ENCODE data around the gene SPOCK2. TPM values are rescaled to one million over a fixed set of nuclear protein-coding genes. Genes with fewer than 3 reads are reported as not detected.
A peak's percentile ranks its signal among the peaks of the same experiment; 100 is the strongest.

SPOCK2 gene
- total and polyA plus RNA-seq, 2 of the 4 experiments (the other 2 are of a cell fraction), result 0.02 TPM; not detected in 1

DNA sequence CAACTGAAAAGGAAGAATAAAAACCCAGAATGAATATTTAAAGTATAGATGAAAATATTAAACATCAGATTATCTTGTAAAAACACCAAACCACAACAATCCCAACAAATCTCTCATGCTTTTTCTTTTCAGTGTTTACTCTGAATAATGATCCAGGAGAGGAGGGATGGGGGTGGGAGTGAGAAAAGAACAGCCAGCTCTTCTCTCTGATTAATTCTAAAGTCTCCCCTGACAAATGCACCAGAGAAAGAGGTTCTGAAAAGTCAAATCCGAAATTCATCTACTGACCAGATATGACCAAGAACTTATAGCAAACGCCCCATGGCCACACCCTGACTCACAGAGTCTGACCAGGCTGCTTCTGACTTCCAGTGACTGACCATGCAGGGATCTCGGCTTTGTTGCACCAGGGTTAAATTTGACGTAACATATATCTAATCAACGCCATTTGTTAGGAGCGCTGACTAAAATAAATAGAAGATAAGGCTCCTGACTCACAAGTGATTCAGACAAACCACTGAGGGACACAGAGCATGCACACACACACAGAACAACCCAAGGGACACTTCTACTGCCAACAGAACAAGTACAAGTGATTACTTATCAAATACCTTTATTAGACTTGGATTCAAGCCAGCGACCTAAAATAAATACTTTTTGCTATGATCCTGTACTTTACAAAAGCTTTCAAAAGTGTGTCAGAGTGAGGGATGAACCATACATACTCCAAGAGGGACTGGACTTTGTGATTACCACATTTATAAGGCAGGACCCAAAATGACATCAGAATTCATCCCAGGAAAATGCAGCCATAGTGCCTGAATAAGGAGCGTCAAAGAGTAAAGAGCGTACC, 9.3 kb upstream of the SPOCK2 start:
- ChIA-PET POLR2A (ENCODE audit: unreplicated experiment) (no interaction called here), CTCF (interaction anchor here (1.3 kb wide), 1 partner anchor 9 kb away, joined by 5 read pairs; no protein-coding TSS in a partner anchor)
- no peak overlapping the region for H4K5ac ChIP-seq (ENCODE audit: low read depth, low read length)
- peaks cover 11% of the 10 kb centered on the region for H3K4me1 ChIP-seq (ENCODE audit: control insufficient read depth, insufficient read depth, low read length)
- H3K79me1 ChIP-seq (ENCODE audit: low read depth in 1 of 2, low read length in 2 of 2), result no peaks in the 10 kb centered on the region
- peak overlapping the region; percentile 6; the same call in 1 of the 2 replicates for H3K23ac ChIP-seq (ENCODE audit: low read depth, low read length)
- no peak overlapping the region for H2AFZ ChIP-seq (replicated peaks; ENCODE audit: low read length, poor library complexity)
- H3K9me1 ChIP-seq (ENCODE audit: insufficient read depth, low read length), result peaks cover 3% of the 10 kb centered on the region; the same call in 1 of the 2 replicates
- no peak overlapping the region for H2BK20ac ChIP-seq (ENCODE audit: low read depth, low read length)
- H2AK9ac ChIP-seq (replicated peaks; ENCODE audit: low read depth, low read length, poor library complexity), result no peak overlapping the region
- no peak overlapping the region for H4K91ac ChIP-seq (ENCODE audit: insufficient read depth, low read depth, low read length)
- no peak overlapping the region for H3K14ac ChIP-seq (replicated peaks; ENCODE audit: low read depth, low read length)
- in situ Hi-C loops (cut with MboI; ENCODE audit: low sequenced_read_pairs), result no loop called here
- dilution Hi-C loops (cut with HindIII; ENCODE audit: low sequenced_read_pairs, unreplicated experiment), result no loop called here
- H3K36me3 ChIP-seq (ENCODE audit: control insufficient read depth, insufficient read depth, low read length), result peaks cover 4% of the 10 kb centered on the region; the same call in 1 of the 2 replicates
- no peaks in the 10 kb centered on the region for H3K27me3 ChIP-seq (ENCODE audit: control insufficient read depth, insufficient read depth, low read length)
- peak; percentile 99 for DNase-seq
- H2AK5ac ChIP-seq (ENCODE audit: low read depth, low read length), result 0 out of 2 replicates have a peak overlapping the region, but pooled peaks have one; percentile 33
- no peaks in the 10 kb centered on the region for H3K9me3 ChIP-seq (ENCODE audit: control insufficient read depth, insufficient read depth, low read length)
- H3K9ac ChIP-seq (ENCODE audit: low read depth, low read length), result no peak overlapping the region
- no CpG with 5 or more reads among the region's 9 CpGs for WGBS, 2 experiments (ENCODE audit: extremely low coverage in 2 of 2, insufficient read length in 1 of 2)
- no peak overlapping the region for H3K4me3 ChIP-seq (ENCODE audit: insufficient read depth, low read depth, low read length)
- H3K4me2 ChIP-seq (ENCODE audit: low read depth, low read length), result peak overlapping the region; percentile 16; the same call in 1 of the 2 replicates
- H3K18ac ChIP-seq (ENCODE audit: low read depth, low read length), result no peak overlapping the region
- TF ChIP-seq RCOR1 (IDR thresholded peaks at IDR 0.05; ENCODE audit: insufficient replicate concordance, low read length) (no peak), MAFK (IDR thresholded peaks at IDR 0.05; ENCODE audit: low read depth, low read length) (no peak), ELK1 (IDR thresholded peaks at IDR 0.05; ENCODE audit: borderline replicate concordance, low read depth, low read length) (no peak), BHLHE40 (IDR thresholded peaks at IDR 0.05; ENCODE audit: low read depth, low read length) (peak; percentile 75), MAZ (IDR thresholded peaks at IDR 0.05; ENCODE audit: borderline replicate concordance, low read depth, low read length) (0 out of 2 replicates have a peak, but pooled peaks have one; percentile 21), RAD21 (IDR thresholded peaks at IDR 0.05; ENCODE audit: low read length) (no peak), SMC3 (IDR thresholded peaks at IDR 0.05; ENCODE audit: low read depth, low read length) (no peak), MXI1 (IDR thresholded peaks at IDR 0.05; ENCODE audit: borderline replicate concordance, low read depth, low read length) (no peak), FOS (IDR thresholded peaks at IDR 0.05; ENCODE audit: low read depth, low read length) (peak; percentile 97), CEBPB (IDR thresholded peaks at IDR 0.05; ENCODE audit: low read depth, low read length) (peak; percentile 74), POLR2A (IDR thresholded peaks at IDR 0.05; ENCODE audit: low read depth, low read length) (0 out of 2 replicates have a peak, but pooled peaks have one; percentile 22)
- TF ChIP-seq, protein P1, sequence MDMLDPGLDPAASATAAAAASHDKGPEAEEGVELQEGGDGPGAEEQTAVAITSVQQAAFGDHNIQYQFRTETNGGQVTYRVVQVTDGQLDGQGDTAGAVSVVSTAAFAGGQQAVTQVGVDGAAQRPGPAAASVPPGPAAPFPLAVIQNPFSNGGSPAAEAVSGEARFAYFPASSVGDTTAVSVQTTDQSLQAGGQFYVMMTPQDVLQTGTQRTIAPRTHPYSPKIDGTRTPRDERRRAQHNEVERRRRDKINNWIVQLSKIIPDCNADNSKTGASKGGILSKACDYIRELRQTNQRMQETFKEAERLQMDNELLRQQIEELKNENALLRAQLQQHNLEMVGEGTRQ (IDR thresholded peaks at IDR 0.05; ENCODE audit: low read depth, low read length), result no peak
- H4K20me1 ChIP-seq (ENCODE audit: insufficient read depth, low read length), result peaks cover 10% of the 10 kb centered on the region; the same call in 1 of the 2 replicates
- no TSS peak for BruUV-seq (replicated peaks)
- H3K56ac ChIP-seq (ENCODE audit: extremely low read depth, insufficient read depth, low read length), result no peak overlapping the region
- H4K8ac ChIP-seq (ENCODE audit: low read depth in 2 of 2, low read length in 2 of 2), result peak overlapping the region in 1 of 2 experiments; percentile 14; a peak in 1 of 4 replicates
- H2BK15ac ChIP-seq (ENCODE audit: low read depth, low read length), result no peak overlapping the region
- peak overlapping the region; percentile 70; the same call in 1 of the 2 replicates for H3K4ac ChIP-seq (ENCODE audit: low read depth, low read length)
- no peak overlapping the region for H3K27ac ChIP-seq (ENCODE audit: insufficient read depth, low read length)
- H2BK5ac ChIP-seq (ENCODE audit: low read depth, low read length, poor library complexity, severe bottlenecking), result peak overlapping the region; percentile 13
- ATAC-seq (ENCODE audit: low read depth), result peak; percentile 90
- intact Hi-C loops (cut with micrococcal nuclease), result no loop called here
- no peak overlapping the region for H2BK120ac ChIP-seq (ENCODE audit: low read depth, low read length)
